Mesothelial cell of epicardium (in vitro differentiated cells): ENCODE results near the gene EBF4. TPM values are rescaled to one million over a fixed set of nuclear protein-coding genes. Genes with fewer than 3 reads are reported as not detected.
"Not testable (repeated sequence)": the region's sequence is repeated elsewhere in the genome, so short reads cannot be mapped to it uniquely, and the experiment has no call there.

Source experiments
- DNase-seq, 2 experiments: peaks; one replicate each; pipeline ENCODE4 v3.0.0; 2021; ENCODE audit warnings: low spot score in 2 of 2; ENCODE audit not compliant: unreplicated experiment in 2 of 2
- H3K27ac Mint-ChIP-seq: 2 replicates; pipeline ENCODE4 v1.8.0; 2021; ENCODE audit warnings: mixed read lengths
- H3K27me3 Mint-ChIP-seq: 2 replicates; pipeline ENCODE4 v1.8.0; 2021; ENCODE audit warnings: low read depth, mixed read lengths
- H3K36me3 Mint-ChIP-seq: 2 replicates; pipeline ENCODE4 v1.8.0; 2021; ENCODE audit warnings: mixed read lengths
- H3K4me1 Mint-ChIP-seq: 2 replicates; pipeline ENCODE4 v1.8.0; 2021; ENCODE audit warnings: mixed read lengths
- H3K4me3 Mint-ChIP-seq: 2 replicates; pipeline ENCODE4 v1.8.0; 2021; ENCODE audit warnings: mild to moderate bottlenecking, moderate library complexity, mixed read lengths
- H3K9me3 Mint-ChIP-seq: 2 replicates; pipeline ENCODE4 v1.8.0; 2021; ENCODE audit warnings: mixed read lengths
- total RNA-seq: library from RNA; stranded (reverse); gene quantifications from 3 replicates; pipeline ENCODE4 v1.2.1, GENCODE V29; 2021
- TF ChIP-seq, protein P1 (sequence below): fragments of 200-600 bp; sonication (generic); IDR thresholded peaks from one replicate; pipeline ENCODE4 v1.5.0; 2021; ENCODE audit warnings: antibody characterized with exemption; ENCODE audit not compliant: unreplicated experiment

The EBF4 gene
- total RNA-seq, 1 donor from 2014 or later: 65.5 TPM

- peaks cover 20% of the 10 kb centered on the region for H3K4me1 Mint-ChIP-seq
- H3K9me3 Mint-ChIP-seq: no peaks in the 10 kb centered on the region
- TF ChIP-seq, protein P1, sequence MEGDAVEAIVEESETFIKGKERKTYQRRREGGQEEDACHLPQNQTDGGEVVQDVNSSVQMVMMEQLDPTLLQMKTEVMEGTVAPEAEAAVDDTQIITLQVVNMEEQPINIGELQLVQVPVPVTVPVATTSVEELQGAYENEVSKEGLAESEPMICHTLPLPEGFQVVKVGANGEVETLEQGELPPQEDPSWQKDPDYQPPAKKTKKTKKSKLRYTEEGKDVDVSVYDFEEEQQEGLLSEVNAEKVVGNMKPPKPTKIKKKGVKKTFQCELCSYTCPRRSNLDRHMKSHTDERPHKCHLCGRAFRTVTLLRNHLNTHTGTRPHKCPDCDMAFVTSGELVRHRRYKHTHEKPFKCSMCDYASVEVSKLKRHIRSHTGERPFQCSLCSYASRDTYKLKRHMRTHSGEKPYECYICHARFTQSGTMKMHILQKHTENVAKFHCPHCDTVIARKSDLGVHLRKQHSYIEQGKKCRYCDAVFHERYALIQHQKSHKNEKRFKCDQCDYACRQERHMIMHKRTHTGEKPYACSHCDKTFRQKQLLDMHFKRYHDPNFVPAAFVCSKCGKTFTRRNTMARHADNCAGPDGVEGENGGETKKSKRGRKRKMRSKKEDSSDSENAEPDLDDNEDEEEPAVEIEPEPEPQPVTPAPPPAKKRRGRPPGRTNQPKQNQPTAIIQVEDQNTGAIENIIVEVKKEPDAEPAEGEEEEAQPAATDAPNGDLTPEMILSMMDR: no peak
- H3K4me3 Mint-ChIP-seq: peak within 1 kb of the TSS; percentile 85
- H3K27ac Mint-ChIP-seq: peak within 1 kb of the TSS; percentile 99
- H3K27me3 Mint-ChIP-seq: peaks cover 20% of the 10 kb centered on the region
- peak; percentile 78 to 91 for DNase-seq
- peaks cover 15% of the 10 kb centered on the region for H3K36me3 Mint-ChIP-seq
Observed at GRCh38 chr20:2663887-2664719, 28.5 kb upstream of the EBF4 start, which contains the start of gene IDH3B. IDH3B (minus strand) TSS chr20:2664216; CDS start chr20:2664188, 28 bp downstream.

DNA sequence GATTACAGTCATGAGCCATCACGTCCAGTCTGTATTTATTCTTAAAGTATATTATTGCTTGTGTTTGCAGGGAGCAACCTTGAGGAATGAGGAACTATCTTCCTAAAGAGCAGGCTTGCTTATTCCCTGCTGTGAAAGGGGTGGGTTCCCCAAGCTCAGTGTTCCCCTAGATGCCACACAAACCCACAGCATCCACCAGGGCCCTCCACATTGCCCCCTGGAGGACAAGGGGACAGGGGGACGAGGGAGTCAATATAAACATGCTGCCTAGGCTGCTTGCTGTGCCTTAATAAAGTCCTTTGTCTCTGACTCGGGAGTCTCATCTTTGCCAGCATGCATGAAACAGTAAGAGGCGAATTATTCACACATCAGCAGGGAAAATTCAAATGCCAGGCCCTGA lies 20.6 kb upstream of the EBF4 start:
- no peak overlapping the region for H3K27ac Mint-ChIP-seq
- TF ChIP-seq, protein P1: no peak
- no peaks in the 10 kb centered on the region for H3K9me3 Mint-ChIP-seq
- H3K4me1 Mint-ChIP-seq: no peaks in the 10 kb centered on the region
- H3K27me3 Mint-ChIP-seq: peaks cover 61% of the 10 kb centered on the region
- H3K4me3 Mint-ChIP-seq: no peak overlapping the region
- no peak for DNase-seq
- H3K36me3 Mint-ChIP-seq: no peaks in the 10 kb centered on the region

DNA sequence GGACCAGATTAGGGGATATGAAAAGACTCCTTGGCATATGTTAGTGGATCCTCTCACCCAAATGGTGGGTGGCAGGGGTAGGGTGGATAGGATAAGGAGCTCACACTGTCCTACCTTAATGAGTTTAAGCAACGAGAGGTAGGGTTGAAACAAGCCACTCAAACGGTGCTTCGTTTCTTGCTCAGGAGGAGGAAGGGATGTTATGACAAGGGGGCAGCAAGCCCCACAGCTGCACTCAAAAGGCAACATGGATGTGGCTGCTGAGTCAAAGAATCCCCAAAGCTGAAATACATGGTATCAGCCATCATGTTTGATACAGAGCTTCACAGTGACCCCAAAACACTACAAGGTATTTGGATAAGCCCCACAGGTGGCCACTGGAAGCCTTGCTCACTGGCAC lies 20.1 kb upstream of the EBF4 start:
- DNase-seq: no peak
- H3K4me1 Mint-ChIP-seq: no peaks in the 10 kb centered on the region
- H3K27me3 Mint-ChIP-seq: peaks cover 64% of the 10 kb centered on the region

GRCh38 chr20:2673453-2673852 lies 19.1 kb upstream of the EBF4 start:
- H3K27me3 Mint-ChIP-seq: peaks cover 59% of the 10 kb centered on the region
- no peaks in the 10 kb centered on the region for H3K36me3 Mint-ChIP-seq
- no peak overlapping the region for H3K4me3 Mint-ChIP-seq
- H3K9me3 Mint-ChIP-seq: no peaks in the 10 kb centered on the region
- TF ChIP-seq, protein P1: no peak
- no peaks in the 10 kb centered on the region for H3K4me1 Mint-ChIP-seq
- no peak overlapping the region for H3K27ac Mint-ChIP-seq
- DNase-seq: no peak

More for the DNA sequence above, 20.1 kb upstream of the EBF4 start:
- H3K4me3 Mint-ChIP-seq: no peak overlapping the region
- H3K27ac Mint-ChIP-seq: no peak overlapping the region
- H3K36me3 Mint-ChIP-seq: no peaks in the 10 kb centered on the region
- H3K9me3 Mint-ChIP-seq: no peaks in the 10 kb centered on the region
- TF ChIP-seq, protein P1: no peak

GRCh38 chr20:2680046-2680445 lies 12.5 kb upstream of the EBF4 start:
- no peak overlapping the region for H3K27ac Mint-ChIP-seq
- no peaks in the 10 kb centered on the region for H3K4me1 Mint-ChIP-seq
- no peaks in the 10 kb centered on the region for H3K9me3 Mint-ChIP-seq
- H3K4me3 Mint-ChIP-seq: no peak overlapping the region
- TF ChIP-seq, protein P1: no peak
- no peak for DNase-seq
- H3K27me3 Mint-ChIP-seq: peaks cover 68% of the 10 kb centered on the region
- H3K36me3 Mint-ChIP-seq: no peaks in the 10 kb centered on the region

GRCh38 chr20:2682040-2682439 lies 10.5 kb upstream of the EBF4 start:
- not testable (repeated sequence) for H3K4me3 Mint-ChIP-seq, H3K36me3 Mint-ChIP-seq, H3K9me3 Mint-ChIP-seq, DNase-seq, H3K27ac Mint-ChIP-seq, H3K4me1 Mint-ChIP-seq
- H3K27me3 Mint-ChIP-seq: peaks cover 82% of the 10 kb centered on the region

GRCh38 chr20:2684817-2685216 lies 7.8 kb upstream of the EBF4 start:
- peaks cover 88% of the 10 kb centered on the region for H3K27me3 Mint-ChIP-seq
- not testable (repeated sequence) for H3K36me3 Mint-ChIP-seq, DNase-seq, H3K27ac Mint-ChIP-seq, H3K9me3 Mint-ChIP-seq, H3K4me3 Mint-ChIP-seq, H3K4me1 Mint-ChIP-seq
